Glomerular endothelial cell (primary cell): ENCODE results near the gene FGD5. TPM values are rescaled to one million over a fixed set of nuclear protein-coding genes. Genes with fewer than 3 reads are reported as not detected.

Experiments
- DNase-seq: peaks from one replicate; pipeline ENCODE4 v3.0.0-alpha.2; 2011; ENCODE audit warnings: low read depth, low spot score; ENCODE audit errors: extremely low read depth
- total RNA-seq: library from RNA; depleted of rRNA; stranded (reverse); fragments of >200 nt; gene quantifications from 2 replicates; pipeline ENCODE4 v1.2.3, GENCODE V29; 2015

Gene FGD5
- total RNA-seq, 1 donor from 2014 or later: 109 TPM

DNA sequence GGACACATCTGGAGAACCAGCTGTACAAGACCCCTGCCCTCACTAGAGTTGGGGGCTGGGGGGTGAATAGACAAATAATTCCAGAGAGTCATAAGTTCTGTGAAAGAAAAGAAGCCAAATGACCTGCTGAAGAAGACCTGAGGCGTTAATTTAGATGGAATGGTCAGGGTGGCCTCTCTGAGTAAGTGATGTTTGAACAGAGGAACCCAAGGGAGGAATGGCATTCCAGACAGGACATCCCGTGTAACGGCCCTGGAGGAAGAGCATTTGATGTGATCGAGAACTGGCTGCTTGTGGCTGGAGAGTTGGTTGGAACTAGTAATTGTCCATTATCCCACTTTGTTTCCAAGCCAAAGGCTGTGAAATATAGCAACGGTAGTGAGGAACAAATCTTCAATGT, 130.4 kb downstream of the FGD5 start:
- DNase-seq: no peak

DNA sequence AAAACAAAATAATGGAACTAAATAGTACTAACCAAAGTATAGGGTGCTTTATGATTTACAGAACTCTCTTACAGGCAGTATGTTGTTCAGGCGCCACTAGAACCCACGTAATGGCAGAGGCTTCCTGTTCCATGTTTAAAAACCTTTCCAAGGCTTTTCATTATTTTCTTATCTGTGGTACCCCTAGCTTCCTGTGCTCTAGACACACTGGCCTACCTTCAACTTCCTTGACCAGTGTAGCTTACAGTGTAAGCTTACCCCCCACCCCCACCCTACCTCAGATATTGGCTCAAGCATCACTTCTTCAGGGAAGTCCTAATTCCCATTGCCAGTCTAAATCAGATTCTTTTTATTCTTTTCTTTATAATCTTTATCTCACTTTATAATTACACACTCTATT, 131.5 kb downstream of the FGD5 start:
- DNase-seq: no peak

DNA sequence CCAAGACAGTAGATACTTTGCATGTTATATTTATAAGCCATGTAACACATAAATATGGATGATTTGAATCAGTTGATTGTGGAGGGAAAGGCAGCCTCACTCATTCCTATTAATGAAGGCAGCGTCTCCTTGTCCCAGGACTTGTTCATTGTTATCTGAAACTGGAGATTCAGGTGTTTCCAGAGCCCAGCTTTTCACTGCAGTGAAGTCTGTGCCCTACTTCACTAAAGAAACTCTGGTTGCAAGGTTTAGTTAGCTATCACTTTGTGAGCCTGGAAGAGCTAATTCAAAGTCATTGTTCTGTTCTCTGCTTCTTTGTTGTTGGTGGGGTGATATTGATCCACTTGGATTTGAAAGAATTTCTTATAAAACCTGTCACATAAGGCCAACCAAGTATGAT, 138.4 kb downstream of the FGD5 start:
- DNase-seq: no peak

DNA sequence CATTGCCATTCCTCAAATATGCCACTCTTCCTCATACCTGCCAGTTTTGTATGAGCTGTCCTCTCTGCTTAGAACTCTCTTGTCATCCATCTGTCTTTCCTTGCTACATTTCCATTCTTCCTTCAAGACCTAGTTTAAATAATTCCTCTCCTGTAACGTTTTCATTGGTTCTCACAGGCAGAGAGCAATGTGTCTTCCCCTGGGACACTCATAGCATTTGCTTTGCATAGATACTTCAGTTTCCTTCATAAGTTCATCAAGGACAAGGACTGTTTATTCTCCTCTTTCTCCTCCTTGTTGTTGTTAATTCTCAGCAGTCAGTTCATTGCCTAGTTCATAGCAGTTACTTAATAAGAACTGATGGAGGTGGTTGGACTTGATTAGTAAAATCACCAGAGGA, 139.2 kb downstream of the FGD5 start:
- no peak for DNase-seq

DNA sequence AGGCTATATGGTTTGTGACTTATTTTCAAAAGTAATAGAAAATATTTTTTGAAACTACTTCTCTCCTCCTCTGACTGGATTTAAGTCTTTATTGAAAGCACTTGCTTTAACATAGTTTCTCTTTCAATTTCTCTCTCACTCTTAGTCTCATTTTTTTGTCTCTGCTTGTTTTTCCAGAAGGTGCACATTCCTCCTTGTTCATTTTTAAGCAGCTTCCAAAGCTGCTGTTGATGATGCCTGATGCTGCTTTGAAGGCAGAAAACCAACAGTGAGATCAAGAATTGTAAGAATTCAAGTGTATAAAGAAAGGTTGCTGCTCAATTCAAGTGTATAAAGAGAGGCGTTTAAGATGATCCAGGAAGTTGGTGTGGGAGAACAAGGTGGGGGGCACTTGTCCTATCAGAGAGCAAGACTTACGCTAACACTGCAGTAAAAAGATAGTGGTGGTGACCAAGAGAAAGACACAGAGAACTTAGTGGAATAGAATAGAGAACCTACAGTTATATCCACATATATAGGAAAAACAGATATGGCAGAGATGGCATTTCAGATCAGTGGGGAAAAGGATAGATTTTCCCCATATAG, 140.7 kb downstream of the FGD5 start:
- no peak for DNase-seq

DNA sequence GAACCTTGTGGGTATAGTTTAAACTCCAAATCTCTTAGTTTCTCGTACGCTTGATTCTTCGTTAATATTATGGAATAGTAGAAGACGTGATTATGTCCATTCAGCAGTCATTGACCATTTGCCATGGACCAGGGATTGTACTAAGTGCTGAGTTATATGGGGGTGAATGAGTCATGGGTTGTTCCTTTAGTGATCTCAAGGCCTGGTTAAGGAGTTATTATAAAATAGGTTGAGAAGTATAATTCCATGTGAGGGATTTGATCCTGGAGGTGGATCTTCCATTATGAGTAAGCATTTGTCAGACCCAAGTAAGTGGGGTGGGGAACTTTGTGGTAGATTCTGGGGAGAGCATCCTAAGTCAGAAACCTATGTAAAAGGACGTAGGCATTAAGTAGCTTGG, 144.0 kb downstream of the FGD5 start:
- no peak for DNase-seq

DNA sequence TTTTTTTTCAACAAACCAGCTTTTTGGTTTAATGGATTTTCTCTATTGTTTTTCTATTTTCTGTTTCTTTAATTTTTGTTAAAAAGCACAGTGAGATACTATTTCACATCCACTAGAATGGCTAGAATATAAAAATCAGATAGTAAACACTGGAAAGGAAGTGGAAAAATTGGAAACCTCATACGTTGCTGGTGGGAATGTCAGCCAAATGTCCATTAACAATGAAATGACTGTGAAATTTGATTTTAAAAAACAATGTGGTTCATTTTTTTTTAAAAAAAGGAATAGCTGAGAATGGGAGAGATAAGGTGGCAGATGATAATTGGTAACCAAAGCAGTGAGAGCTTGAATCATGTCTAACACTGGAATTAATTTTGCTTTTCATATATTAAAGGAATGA, 148.5 kb downstream of the FGD5 start:
- DNase-seq: no peak

DNA sequence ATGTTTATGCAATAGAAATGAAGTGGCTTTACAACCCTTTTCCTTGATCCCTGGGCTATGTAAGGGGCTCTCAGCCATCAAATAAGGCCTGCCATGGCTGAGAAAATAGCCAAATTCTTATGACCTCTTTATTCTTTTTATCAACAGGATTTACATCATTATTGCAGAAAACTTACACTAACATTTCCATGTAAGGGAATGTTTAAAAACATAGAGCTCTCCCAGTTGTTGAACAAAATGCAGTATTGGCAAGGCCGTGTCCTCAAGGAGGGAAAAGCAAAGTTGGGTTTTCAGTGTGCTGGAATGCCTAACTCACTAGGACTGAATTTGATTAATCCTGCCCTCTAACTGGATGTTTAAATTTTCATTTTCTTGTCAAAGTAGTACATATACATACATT, 150.9 kb downstream of the FGD5 start:
- no peak for DNase-seq

DNA sequence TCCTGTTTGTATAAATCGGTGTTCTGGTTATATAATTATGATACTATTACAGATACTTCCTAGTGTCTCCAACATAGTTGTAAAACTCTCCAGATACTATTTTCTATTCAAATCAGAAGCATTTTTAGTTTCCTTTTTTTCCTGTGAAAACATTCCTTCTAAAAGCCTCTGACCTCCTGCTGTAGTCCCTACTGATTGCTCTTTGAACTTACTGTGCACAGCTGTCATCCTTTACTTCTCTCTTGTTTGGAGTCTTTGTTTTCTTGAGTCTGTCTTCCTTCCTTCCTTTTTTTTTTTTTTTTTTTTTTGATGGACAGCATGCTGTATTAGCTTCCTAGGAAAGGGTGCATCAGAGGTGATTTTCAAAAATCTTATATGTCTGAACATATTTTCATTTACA, 157.6 kb downstream of the FGD5 start:
- DNase-seq: no peak

DNA sequence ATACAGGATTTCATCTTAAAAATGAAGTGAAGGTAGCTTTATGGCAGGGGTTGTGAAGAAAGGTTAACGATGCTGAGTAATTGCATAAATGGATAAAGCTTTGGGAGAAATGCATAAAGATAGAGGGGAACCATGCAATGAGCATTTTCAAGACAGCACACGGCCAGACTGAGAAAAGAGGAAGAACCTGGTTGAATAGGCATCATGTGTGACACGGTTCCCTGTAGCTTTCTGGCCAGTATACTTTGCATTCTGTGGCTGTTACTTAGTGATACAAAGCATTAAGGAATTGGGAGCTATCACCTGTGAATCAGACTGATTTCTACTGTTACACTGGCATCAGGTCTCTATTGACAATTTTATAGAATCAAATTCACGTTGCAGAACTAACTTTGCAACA, 161.9 kb downstream of the FGD5 start:
- DNase-seq: no peak

Other genes with a start within 250 kb of the FGD5 start
- 5.5 and 11.4 TPM in 2 replicates for gene CCDC174, start 167.2 kb upstream of the FGD5 start, total RNA-seq
- not detected in 2 replicates for gene C3orf20, start 143.8 kb upstream of the FGD5 start, total RNA-seq
- gene NR2C2, start 128.6 kb downstream of the FGD5 start, total RNA-seq: 25.9 and 40.0 TPM in 2 replicates
- gene MRPS25, start 246.4 kb downstream of the FGD5 start, total RNA-seq: 18.1 and 55.6 TPM in 2 replicates